ENCODE measurements around the gene TMC7. TPM values are rescaled to one million over a fixed set of nuclear protein-coding genes. Genes with fewer than 3 reads are reported as not detected.

The TMC7 gene
- total and polyA plus RNA-seq, 4 experiments from 2014 or later, result not detected

- Mint-ChIP-seq H3K4me1 (no peaks in the 10 kb centered on the region), H3K36me3 (no peaks in the 10 kb centered on the region), H3K27me3 (peaks cover 1 to 4% of the 10 kb centered on the region in 2 donors), H3K9me3 (no peaks in the 10 kb centered on the region), H3K27ac (no peak overlapping the region), H3K4me3 (no peak overlapping the region)
- ChIA-PET CTCF (ENCODE audit: partially characterized antibody) (interaction anchor here (1.1 kb wide), 1 partner anchor 21 kb away, joined by 4 read pairs; no protein-coding TSS in a partner anchor), POLR2A (ENCODE audit: partially characterized antibody) (no interaction called here)
- Histone ChIP-seq H3K36me3 (ENCODE audit: insufficient read depth, low read length) (no peaks in the 10 kb centered on the region), H3K9me3 (ENCODE audit: control insufficient read depth in 1 of 2, low read length in 2 of 2) (no peaks in the 10 kb centered on the region), H3K4me1 (ENCODE audit: insufficient read depth, low read length) (no peaks in the 10 kb centered on the region), H3K27ac (ENCODE audit: low read depth, low read length) (no peak overlapping the region), H3K4me3 (ENCODE audit: low read length in 2 of 2) (no peak overlapping the region), H3K27me3 (ENCODE audit: insufficient read depth, low read length) (no peaks in the 10 kb centered on the region)
- intact Hi-C loops (cut with micrococcal nuclease), result no loop called here
- DNase-seq, result no peak
Measured at GRCh38 chr16:19106625-19107020, 122.9 kb downstream of the TMC7 start.

- intact Hi-C loops (cut with micrococcal nuclease), result no loop called here
- H3K36me3 ChIP-seq (ENCODE audit: insufficient read depth, low read length), result no peaks in the 10 kb centered on the region
- Mint-ChIP-seq H3K36me3 (no peaks in the 10 kb centered on the region), H3K27me3 (peaks cover 8 to 15% of the 10 kb centered on the region in 2 donors), H3K9me3 (no peaks in the 10 kb centered on the region), H3K4me1 (peaks cover 0 to 4% (median 1%) of the 10 kb centered on the region in 4 donors), H3K27ac (no peak overlapping the region), H3K4me3 (no peak overlapping the region)
- H3K4me1 ChIP-seq (ENCODE audit: insufficient read depth, low read length), result no peaks in the 10 kb centered on the region
- no peaks in the 10 kb centered on the region for H3K27me3 ChIP-seq (ENCODE audit: insufficient read depth, low read length)
- no peak overlapping the region for H3K4me3 ChIP-seq (ENCODE audit: low read length in 2 of 2)
- CTCF ChIA-PET (ENCODE audit: partially characterized antibody), result interaction anchor here (1.2 kb wide), 1 partner anchor 23 kb away, joined by 5 read pairs; no protein-coding TSS in a partner anchor
- no peak for DNase-seq
- H3K27ac ChIP-seq (ENCODE audit: low read depth, low read length), result no peak overlapping the region
- no peaks in the 10 kb centered on the region for H3K9me3 ChIP-seq (ENCODE audit: control insufficient read depth in 1 of 2, low read length in 2 of 2)
- POLR2A ChIA-PET (ENCODE audit: partially characterized antibody), result no interaction called here
Measured at GRCh38 chr16:19108409-19109287, 124.9 kb downstream of the TMC7 start.

GRCh38 chr16:19109288-19109664, 125.5 kb downstream of the TMC7 start:
- Histone ChIP-seq H3K27me3 (ENCODE audit: insufficient read depth, low read length) (no peaks in the 10 kb centered on the region), H3K4me1 (ENCODE audit: insufficient read depth, low read length) (no peaks in the 10 kb centered on the region), H3K36me3 (ENCODE audit: insufficient read depth, low read length) (no peaks in the 10 kb centered on the region), H3K4me3 (ENCODE audit: low read length in 2 of 2) (no peak overlapping the region), H3K27ac (ENCODE audit: low read depth, low read length) (no peak overlapping the region), H3K9me3 (ENCODE audit: control insufficient read depth in 1 of 2, low read length in 2 of 2) (no peaks in the 10 kb centered on the region)
- POLR2A ChIA-PET (ENCODE audit: partially characterized antibody), result no interaction called here
- Mint-ChIP-seq H3K36me3 (no peaks in the 10 kb centered on the region), H3K27me3 (peaks cover 8 to 15% of the 10 kb centered on the region in 2 donors), H3K27ac (no peak overlapping the region), H3K9me3 (no peaks in the 10 kb centered on the region), H3K4me1 (peaks cover 0 to 4% (median 1%) of the 10 kb centered on the region in 4 donors), H3K4me3 (no peak overlapping the region)
- intact Hi-C loops (cut with micrococcal nuclease), result no loop called here
- no peak for DNase-seq
- CTCF ChIA-PET (ENCODE audit: partially characterized antibody), result interaction anchor here (1.2 kb wide), 1 partner anchor 24 kb away, joined by 5 read pairs; no protein-coding TSS in a partner anchor

GRCh38 chr16:19110537-19111360, 127.0 kb downstream of the TMC7 start:
- Histone ChIP-seq H3K27ac (ENCODE audit: low read depth, low read length) (no peak overlapping the region), H3K4me3 (ENCODE audit: low read length in 2 of 2) (no peak overlapping the region), H3K27me3 (ENCODE audit: insufficient read depth, low read length) (no peaks in the 10 kb centered on the region), H3K36me3 (ENCODE audit: insufficient read depth, low read length) (no peaks in the 10 kb centered on the region), H3K4me1 (ENCODE audit: insufficient read depth, low read length) (no peaks in the 10 kb centered on the region), H3K9me3 (ENCODE audit: control insufficient read depth in 1 of 2, low read length in 2 of 2) (no peaks in the 10 kb centered on the region)
- Mint-ChIP-seq H3K27ac (no peak overlapping the region), H3K36me3 (no peaks in the 10 kb centered on the region), H3K27me3 (peaks cover 10 to 15% of the 10 kb centered on the region in 2 donors), H3K4me1 (peaks cover 0 to 4% (median 1%) of the 10 kb centered on the region in 4 donors), H3K4me3 (no peak overlapping the region), H3K9me3 (no peaks in the 10 kb centered on the region)
- CTCF ChIA-PET (ENCODE audit: partially characterized antibody), result no interaction called here
- intact Hi-C loops (cut with micrococcal nuclease), result no loop called here
- POLR2A ChIA-PET (ENCODE audit: partially characterized antibody), result no interaction called here
- DNase-seq, result no peak

- POLR2A ChIA-PET (ENCODE audit: partially characterized antibody), result no interaction called here
- H3K27me3 ChIP-seq (ENCODE audit: insufficient read depth, low read length), result no peaks in the 10 kb centered on the region
- intact Hi-C loops (cut with micrococcal nuclease), result no loop called here
- DNase-seq, result no peak
- H3K4me3 ChIP-seq (ENCODE audit: low read length in 2 of 2), result no peak overlapping the region
- peaks cover 2 to 10% (median 4%) of the 10 kb centered on the region in 4 donors for H3K4me1 Mint-ChIP-seq
- H3K36me3 Mint-ChIP-seq, result no peaks in the 10 kb centered on the region
- CTCF ChIA-PET (ENCODE audit: partially characterized antibody), result no interaction called here
- peak overlapping the region in 2 of 8 donors; percentile 8 to 13 for H3K4me3 Mint-ChIP-seq
- H3K9me3 ChIP-seq (ENCODE audit: control insufficient read depth in 1 of 2, low read length in 2 of 2), result no peaks in the 10 kb centered on the region
- no peak overlapping the region for H3K27ac ChIP-seq (ENCODE audit: low read depth, low read length)
- H3K27ac Mint-ChIP-seq, result no peak overlapping the region
- H3K4me1 ChIP-seq (ENCODE audit: insufficient read depth, low read length), result peaks cover 2% of the 10 kb centered on the region
- H3K27me3 Mint-ChIP-seq, result peaks cover 9 to 16% of the 10 kb centered on the region in 2 donors
- no peaks in the 10 kb centered on the region for H3K36me3 ChIP-seq (ENCODE audit: insufficient read depth, low read length)
- no peaks in the 10 kb centered on the region for H3K9me3 Mint-ChIP-seq
Measured at GRCh38 chr16:19112099-19112407, 128.3 kb downstream of the TMC7 start.

Other genes with a start within 250 kb of the TMC7 start
- gene RPS15A, start 193.6 kb upstream of the TMC7 start, total RNA-seq, result 1,000 to 10,000 TPM; 3,088 to 3,151 TPM
- gene RPS15A, start 193.6 kb upstream of the TMC7 start, polyA plus RNA-seq, result 1,000 to 10,000 TPM; 2,383 to 3,794 TPM
- 100 to 1,000 TPM; 105 to 106 TPM for gene ARL6IP1, start 182.4 kb upstream of the TMC7 start, total RNA-seq
- 100 to 1,000 TPM; 188 to 306 TPM for gene ARL6IP1, start 182.4 kb upstream of the TMC7 start, polyA plus RNA-seq
- gene SMG1, start 57.5 kb upstream of the TMC7 start, total RNA-seq, result 100 to 1,000 TPM; 170 to 177 TPM
- 10 to 100 TPM in 1 of 2 donors, 1 to 10 TPM in 1; 5.4 to 19.0 TPM for gene SMG1, start 57.5 kb upstream of the TMC7 start, polyA plus RNA-seq
- 10 to 100 TPM; 16.2 to 19.2 TPM for gene COQ7, start 83.7 kb downstream of the TMC7 start, total RNA-seq
- gene COQ7, start 83.7 kb downstream of the TMC7 start, polyA plus RNA-seq, result 10 to 100 TPM; 12.8 to 17.8 TPM
- 1 to 10 TPM; 1.4 to 2.2 TPM for gene ITPRIPL2, start 130.0 kb downstream of the TMC7 start, total RNA-seq
- gene ITPRIPL2, start 130.0 kb downstream of the TMC7 start, polyA plus RNA-seq, result under 1 TPM; 0.34 to 0.47 TPM
- not detected for gene SYT17, start 184.3 kb downstream of the TMC7 start, total RNA-seq
- not detected for gene SYT17, start 184.3 kb downstream of the TMC7 start, polyA plus RNA-seq

Measured in CD4-positive, alpha-beta memory T cell (primary cell).